GM04503 (cell line): ENCODE data around the gene SSX2IP.
A peak's percentile ranks its signal among the peaks of the same experiment; 100 is the strongest.
"Not testable (repeated sequence)": the region's sequence is repeated elsewhere in the genome, so short reads cannot be mapped to it uniquely, and the experiment has no call there.

Source experiments
- DNase-seq: peaks from one replicate; pipeline ENCODE4 v3.0.0-alpha.2; 2012; ENCODE audit warnings: low read depth

SSX2IP gene

DNA sequence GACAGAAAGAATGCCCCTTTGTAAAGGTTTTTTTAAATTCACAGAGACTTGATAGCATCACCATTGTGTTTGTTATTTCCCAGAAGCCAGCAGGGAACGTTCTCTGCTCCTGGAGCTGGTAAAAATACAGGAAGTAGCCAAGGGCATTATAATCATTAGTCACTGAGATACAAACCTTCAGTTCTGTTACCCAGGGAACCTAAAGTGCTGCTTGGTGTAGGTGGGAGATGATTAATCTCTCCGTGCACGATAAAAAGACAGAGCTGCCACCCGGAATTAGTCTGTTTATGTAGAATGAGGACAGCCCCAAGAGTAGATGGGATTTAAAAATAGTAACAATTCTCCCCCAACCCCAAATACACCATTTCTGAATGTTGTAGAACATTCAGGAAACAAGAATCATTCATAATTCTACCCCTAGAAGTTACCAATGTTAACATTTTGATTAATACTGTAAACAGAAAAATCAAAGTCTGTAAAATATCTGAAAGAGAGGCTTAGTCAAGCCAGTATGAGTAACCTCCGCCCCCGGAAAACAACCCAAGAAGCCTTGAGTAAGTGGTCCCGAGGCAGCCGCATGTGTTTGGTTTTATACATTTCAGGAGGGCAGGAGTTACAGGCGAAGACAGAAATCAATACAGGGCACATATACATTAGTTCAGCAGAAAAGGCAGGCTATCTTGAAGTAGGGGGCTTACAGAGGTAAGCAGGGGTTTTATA lies 70.7 kb downstream of the SSX2IP start:
- DNase-seq: peak; percentile 41

DNA sequence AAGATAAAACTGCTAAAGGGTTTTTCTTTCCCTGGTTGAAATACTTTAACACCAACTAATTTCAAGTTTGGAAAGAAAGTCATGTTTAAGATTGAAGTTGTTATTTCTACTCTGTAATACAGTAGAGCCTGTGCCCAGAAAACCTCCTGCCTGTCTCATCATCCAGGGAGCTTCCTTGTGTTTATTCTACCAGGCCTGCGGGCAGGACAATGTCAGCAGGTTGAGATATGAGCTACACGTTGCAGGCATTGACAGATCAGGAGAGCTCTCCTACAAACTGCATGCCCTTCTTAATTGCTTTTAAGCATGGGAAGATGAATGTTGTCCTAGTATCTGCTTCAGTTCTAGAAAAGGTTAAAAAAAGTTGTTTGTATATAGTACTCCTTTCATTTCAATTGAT lies 72.9 kb downstream of the SSX2IP start:
- no peak for DNase-seq

DNA sequence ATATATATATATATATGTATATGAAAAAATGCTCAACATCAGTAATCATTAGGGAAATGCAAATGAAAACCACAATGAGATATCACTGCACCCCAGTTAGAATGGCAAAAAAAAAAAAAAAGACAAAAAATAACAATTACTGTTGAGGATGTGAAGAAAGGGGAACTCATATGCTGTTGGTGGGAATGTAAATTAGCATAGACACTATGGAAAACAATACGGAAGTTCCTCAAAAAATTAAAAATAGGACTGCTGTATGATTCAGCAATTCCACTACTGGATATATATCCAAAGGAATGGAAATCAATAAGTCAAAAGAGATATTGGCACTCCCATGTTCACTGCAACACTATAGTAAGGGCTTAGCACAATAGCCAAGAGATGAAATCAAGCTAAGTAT lies 74.5 kb downstream of the SSX2IP start:
- no peak for DNase-seq

DNA sequence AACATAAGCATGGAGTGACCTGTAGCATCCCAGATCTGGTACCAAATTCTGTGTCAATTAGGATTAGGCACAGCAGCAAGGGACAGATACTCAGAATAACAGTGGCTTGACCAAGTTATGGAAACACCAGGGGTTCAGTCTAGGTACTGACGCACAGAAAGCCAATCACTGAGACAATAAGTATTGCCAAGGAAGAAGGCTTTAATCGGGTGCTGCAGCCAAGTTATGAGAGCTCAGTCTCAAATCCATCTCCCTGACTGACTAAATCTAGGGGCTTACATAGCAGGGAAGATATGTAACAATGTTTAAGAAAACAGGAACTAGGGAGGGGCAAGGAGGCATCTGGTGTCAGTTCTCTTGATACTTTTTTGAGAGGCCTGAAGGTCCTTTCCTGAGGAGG lies 76.4 kb downstream of the SSX2IP start:
- DNase-seq: no peak

DNA sequence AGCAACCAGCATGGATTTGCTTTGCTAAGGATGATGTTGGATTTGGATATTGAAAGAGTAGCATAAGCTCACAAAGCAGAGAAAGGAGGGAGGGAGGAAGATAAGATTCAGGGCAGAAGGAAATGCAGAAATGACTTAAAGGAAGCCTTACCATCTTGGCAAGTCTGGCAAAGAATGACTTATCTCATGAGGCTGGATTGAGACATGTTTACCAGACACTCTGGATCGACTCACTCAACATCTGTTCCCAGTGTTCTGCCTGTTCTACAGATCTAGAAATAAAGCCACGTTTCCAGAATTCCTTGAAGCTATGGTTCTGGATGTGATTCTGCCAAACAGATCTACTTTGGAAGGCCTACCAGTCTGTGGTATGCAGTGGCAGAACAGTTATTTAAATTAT lies 77.2 kb downstream of the SSX2IP start:
- DNase-seq: no peak

DNA sequence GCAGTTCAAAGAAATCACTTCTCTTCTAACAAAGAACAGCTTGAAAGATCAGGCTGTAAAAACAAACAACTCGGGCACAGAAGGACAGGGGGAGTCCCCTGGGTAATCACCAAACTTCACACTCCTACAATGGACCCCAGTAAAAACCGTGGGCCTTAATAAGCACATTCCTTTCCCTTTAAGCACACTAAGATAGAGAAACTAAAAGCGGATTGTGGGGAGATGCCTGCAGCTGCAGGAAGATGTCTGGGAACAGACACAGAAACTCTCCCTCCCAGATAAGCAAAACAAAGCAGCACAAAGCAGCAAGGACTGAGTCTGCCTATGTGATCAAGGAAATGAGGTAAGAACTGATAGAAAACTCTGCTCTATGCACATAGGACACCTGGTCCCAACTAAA lies 78.5 kb downstream of the SSX2IP start:
- no peak for DNase-seq

DNA sequence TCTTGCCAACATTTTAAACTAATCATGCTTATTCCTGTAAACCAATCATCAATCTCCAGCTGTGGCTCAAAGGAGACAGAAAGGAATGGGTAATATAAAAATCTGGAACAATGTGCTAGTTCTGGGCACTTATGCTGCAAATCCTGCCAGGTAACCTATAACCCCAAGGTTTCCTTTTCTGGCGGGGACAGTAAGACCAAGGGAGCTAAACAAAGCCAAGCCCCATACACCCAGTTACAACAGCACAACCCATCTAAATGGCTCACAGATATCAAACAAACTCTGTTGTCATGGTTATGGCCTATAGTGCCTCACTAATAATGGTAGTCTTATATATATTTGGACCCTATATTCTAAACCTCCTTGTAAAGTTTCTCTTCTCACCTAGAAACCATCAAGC lies 79.2 kb downstream of the SSX2IP start:
- DNase-seq: no peak

DNA sequence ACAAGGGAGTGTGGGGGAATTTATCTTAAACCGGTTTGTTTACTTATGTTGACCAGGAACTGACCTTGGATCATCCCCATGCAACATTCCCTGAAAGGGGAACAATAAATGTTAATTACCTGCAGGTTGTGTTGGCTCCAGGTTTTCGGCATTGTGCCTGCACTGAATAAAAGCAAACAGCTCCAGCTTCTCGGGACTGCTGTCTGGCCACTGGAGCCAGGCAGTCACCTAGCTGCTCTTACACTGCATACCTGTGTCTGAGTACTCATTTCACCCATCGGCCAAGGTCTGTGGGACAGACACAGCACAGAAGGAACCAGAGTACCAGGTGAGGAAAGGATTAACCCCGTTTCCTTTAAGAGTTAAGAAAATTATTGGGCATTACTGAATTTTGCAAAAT lies 83.3 kb downstream of the SSX2IP start:
- no peak for DNase-seq

DNA sequence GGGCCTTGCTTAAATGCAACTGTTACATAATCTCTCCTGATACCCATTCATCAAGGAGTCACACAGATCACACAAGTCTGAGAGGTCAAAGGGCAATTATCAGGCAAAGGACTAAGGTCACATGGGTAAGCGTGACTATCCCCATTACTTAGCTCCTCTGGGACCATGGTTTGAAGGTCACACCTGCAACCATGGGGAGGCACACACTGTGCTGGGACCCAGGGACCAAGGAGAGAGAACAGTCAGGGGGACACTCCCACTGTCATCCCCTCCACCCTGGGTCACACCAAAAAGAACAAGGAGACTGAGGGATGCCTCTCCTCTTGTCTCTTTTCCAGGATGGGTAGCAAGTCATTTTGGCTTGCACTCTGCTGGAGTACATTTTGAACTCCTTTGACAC lies 85.1 kb downstream of the SSX2IP start:
- no peak for DNase-seq

DNA sequence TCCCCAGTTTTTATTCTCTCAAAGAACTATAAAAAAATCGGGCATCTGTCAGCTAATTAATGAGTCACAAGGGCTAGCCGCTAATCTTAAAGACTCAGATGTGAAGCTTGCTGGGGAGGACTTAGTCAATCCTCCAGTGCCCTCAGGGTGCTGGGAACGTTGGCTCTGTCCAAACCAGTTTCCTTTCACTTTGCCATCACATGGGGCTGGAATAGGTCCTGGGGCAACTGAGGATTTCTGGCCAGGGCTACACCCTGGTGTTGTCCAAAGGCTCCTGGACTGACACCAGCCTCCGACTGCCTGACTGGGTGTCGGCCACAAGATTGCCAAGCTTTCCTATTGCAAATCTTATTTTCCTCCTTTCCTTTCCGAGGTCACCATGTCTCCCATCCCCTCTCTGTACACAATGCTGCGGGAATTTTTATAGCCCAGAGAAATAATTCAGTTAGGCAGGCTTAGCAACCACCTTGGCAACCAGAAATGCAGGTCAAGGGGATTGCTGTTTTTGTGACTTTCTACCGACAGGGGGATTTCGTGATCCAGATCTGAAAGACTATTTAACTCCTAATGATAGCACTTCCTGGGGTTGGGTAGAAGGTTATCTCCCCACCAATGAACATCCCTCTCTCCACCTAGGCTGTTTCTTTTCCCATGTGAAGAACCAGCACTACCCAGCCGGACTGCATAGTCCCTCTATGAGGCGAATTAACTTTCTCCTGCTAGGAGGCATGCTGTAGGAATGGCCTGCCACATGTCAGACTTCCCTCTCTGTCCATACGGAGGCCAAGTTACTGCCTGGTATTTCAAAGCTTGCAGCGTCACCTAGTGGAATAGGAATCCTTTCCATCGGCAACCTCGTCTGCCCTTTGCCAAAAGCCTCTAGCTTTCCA lies 86.1 kb downstream of the SSX2IP start:
- DNase-seq: peak; percentile 72

DNA sequence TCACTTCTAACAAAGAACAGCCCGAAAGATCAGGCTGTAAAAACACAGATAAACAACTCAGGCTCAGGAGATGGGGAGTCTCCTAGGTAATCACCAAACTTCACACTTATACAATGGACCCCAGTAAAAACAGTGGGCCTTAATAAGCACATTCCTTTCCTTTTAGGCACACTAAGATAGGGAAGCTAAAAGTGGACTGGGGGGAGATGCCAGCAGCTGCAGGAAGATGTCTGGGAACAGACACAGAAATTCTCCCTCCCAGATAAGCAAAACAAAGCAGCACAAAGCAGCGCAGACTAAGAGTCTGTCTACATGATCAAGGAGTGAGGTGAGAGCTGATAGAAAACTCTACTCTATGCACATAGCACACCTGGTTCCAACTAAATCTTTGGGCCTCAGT lies 87.0 kb downstream of the SSX2IP start:
- DNase-seq: no peak

DNA sequence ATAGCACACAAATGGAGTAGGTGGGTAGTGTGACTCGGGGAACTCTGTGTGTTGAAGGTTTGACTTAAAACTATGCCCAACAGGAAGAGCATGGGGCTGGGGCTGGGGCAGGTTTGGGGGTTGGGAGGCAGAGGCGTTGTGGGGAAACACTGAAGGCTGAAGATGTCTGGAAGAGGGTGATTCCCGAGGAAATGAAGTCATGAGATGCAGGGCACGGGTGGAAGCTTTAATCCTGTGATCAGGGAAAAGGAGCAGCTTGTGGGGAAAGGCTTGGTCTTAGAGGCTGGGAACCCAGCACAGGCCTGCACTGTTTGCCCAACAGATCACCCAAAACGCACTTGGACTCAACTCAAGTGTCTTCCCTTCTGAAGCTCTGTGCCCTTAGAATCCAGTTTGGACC lies 89.5 kb downstream of the SSX2IP start:
- no peak for DNase-seq

DNA sequence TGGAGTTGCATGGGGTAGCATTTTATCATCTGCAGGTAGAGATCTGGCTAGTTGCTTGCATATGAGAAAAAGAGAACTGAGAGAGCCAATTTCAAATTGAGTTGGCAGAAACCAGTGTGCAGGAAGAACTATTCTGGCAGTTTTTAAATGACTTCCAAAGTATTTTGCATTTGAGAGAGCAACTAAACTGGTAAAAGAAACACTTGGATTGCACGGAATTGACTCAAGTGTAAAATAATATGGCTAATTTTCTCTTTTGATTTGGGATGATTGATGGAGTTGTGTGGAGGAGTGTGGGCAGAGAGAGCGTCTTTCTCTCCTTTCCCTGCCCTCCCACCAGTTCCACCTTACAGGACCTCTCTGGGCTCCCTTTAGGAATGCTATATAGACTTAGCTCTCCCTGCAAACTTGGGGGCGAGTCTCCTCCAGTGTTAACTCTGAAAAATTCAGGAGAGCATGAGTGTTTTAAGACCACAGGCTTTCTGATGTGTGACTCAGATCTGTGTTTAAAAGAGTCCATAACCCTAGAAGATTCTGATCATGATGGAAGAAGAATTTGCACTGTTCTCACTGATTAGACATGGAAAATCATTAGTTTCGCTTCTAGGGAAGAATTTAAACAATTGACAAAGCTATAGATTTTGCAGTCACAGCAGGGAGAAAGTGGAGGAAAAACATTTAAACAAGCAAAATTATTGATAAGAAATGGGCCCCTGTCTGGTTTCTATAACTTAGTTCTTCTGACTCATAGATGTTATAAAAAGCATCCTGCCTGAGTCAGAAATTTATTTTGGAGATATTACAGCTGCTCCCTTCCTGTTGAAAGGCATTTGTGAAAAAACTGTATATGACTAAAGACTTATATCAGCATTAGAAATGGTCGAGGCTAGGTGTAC lies 91.2 kb downstream of the SSX2IP start:
- DNase-seq: peak; percentile 51

DNA sequence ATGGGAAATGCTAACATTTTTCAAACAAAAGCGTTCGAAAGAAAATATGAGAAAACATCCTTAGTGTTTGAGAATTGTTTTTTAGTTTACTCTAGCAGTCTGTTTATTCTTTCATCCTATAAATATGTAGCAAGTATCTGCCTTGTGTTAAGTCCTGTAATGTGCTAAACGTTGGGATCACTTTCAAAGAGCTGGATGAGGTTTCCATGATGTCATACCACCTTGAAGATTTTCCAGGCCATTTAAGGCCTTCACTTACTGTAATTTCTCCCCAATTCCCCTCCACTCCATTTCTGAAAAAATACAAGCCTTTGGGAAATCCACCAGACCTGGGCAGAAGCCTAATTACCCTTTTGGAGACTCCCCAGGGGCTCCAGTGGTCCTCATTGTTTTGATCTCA lies 91.8 kb downstream of the SSX2IP start:
- no peak for DNase-seq

DNA sequence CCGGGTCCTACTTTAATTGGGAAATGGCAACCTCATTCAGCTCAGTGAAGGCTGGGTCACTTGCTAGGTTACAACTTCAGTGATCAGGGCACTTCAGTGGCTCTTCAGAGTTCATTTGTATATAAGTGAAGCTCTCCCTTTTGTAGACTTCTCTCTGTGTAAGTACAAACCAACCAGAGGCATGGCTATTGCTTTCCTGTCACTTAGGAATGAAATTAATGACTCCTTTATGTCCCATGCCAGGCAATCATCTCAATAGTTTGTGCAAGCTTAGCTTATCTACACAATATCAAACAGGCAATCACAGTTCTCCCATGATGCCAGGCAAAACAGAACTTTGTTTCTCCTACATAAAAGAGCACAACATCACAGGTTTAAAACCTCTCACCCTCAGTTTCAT lies 93.2 kb downstream of the SSX2IP start:
- DNase-seq: no peak

DNA sequence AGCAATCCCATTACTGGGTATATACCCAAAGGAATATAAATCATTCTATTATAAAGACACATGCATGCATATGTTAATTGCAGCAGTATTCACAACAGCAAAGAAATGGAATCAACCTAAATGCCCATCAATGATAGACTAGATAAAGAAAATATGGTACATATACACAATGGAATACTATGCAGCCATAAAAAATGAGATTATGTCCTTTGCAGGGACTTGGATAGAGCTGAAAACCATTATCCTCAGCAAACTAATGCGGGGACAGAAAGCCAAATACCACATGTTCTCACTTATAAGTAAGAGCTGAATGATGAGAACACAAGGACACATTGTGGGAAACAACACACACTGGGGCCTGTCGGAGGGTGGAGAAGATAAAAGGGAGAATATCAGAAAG lies 95.3 kb downstream of the SSX2IP start:
- DNase-seq: not testable (repeated sequence)
